ENCODE measurements around the gene MT1HL1. TPM values are rescaled to one million over a fixed set of nuclear protein-coding genes. Genes with fewer than 3 reads are reported as not detected.

MT1HL1 gene
- total RNA-seq = not detected
- not detected for polyA plus RNA-seq (ENCODE audit: insufficient read depth, low read depth, low replicate concordance)
- long read RNA-seq, donor 1 = 0 reads
- long read RNA-seq, donor 2 = 0 reads

DNA sequence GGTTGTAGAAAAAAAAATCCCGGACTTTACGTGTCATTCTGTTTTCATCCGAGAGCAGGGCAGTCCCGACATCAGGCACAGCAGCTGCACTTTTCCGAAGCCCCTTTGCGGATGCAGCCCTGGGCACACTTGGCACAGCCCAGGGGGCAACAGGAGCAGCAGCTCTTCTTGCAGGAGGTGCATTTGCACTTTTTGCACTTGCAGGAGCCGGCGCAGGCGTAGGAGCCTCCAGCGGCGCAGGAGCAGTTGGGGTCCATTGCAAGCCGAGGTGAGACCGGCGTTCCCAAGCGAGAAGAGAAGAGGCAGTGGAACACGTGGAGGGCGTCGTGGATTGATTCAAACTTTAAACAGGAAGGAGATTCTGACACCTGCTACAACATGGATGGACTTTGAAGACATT is at the start of gene MT1HL1:
MT1HL1 (minus strand) TSS at position 326 of the 400 bp plus-strand sequence; CDS start at position 257, 69 bp downstream.
- Histone ChIP-seq H3K4me1 (no peaks in the 10 kb centered on the region), H3K36me3 (ENCODE audit: low read depth, missing control alignments) (no peaks in the 10 kb centered on the region), H3K4me3 (peak within 1 kb of the TSS in 1 of 2 donors; percentile 23), H3K9me3 (no peaks in the 10 kb centered on the region), H3K27ac (no peak within 1 kb of the TSS), H3K27me3 (no peaks in the 10 kb centered on the region)
- WGBS, 2 donors = 62 to 90% methylated on average over 18 of the region's 18 CpGs
- no peak for DNase-seq
- intact Hi-C loops (cut with DNase I; ENCODE audit: low total_unique reads) = no loop called here
- no peak for TF ChIP-seq POLR2A (IDR thresholded peaks at IDR 0.05)
- TF ChIP-seq, protein P1, sequence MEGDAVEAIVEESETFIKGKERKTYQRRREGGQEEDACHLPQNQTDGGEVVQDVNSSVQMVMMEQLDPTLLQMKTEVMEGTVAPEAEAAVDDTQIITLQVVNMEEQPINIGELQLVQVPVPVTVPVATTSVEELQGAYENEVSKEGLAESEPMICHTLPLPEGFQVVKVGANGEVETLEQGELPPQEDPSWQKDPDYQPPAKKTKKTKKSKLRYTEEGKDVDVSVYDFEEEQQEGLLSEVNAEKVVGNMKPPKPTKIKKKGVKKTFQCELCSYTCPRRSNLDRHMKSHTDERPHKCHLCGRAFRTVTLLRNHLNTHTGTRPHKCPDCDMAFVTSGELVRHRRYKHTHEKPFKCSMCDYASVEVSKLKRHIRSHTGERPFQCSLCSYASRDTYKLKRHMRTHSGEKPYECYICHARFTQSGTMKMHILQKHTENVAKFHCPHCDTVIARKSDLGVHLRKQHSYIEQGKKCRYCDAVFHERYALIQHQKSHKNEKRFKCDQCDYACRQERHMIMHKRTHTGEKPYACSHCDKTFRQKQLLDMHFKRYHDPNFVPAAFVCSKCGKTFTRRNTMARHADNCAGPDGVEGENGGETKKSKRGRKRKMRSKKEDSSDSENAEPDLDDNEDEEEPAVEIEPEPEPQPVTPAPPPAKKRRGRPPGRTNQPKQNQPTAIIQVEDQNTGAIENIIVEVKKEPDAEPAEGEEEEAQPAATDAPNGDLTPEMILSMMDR (IDR thresholded peaks at IDR 0.05) = no peak

DNA sequence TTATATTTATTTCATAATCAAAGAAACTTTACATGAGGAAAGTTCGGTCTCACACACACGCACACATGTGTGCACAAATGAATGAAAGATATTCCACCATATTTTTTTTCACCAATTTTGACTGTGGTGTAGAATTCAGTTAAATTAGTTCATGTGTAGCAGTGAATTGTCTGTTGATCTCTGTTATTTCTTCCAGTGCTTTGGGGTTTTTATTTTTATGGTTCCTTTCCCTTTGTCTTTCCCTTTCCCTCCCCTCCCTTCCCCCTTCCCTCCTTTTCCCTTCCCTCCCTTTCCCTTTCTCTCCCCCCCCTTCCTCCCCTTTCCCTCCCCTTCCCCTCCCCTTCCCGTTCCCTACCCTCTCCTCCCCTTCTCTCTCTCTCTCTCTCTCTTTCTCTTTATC is 46.7 kb upstream of the MT1HL1 start:
- H3K4me3 ChIP-seq = no peak overlapping the region
- WGBS, 2 donors = 82 to 87% methylated on average over 3 of the region's 3 CpGs
- H3K4me1 ChIP-seq = no peaks in the 10 kb centered on the region
- no peaks in the 10 kb centered on the region for H3K27me3 ChIP-seq
- intact Hi-C loops (cut with DNase I; ENCODE audit: low total_unique reads) = no loop called here
- no peaks in the 10 kb centered on the region for H3K36me3 ChIP-seq (ENCODE audit: low read depth, missing control alignments)
- no peak overlapping the region for H3K27ac ChIP-seq
- H3K9me3 ChIP-seq = no peaks in the 10 kb centered on the region
- no peak for DNase-seq
- TF ChIP-seq POLR2A (IDR thresholded peaks at IDR 0.05) = no peak
- TF ChIP-seq, protein P1 (IDR thresholded peaks at IDR 0.05) = no peak

DNA sequence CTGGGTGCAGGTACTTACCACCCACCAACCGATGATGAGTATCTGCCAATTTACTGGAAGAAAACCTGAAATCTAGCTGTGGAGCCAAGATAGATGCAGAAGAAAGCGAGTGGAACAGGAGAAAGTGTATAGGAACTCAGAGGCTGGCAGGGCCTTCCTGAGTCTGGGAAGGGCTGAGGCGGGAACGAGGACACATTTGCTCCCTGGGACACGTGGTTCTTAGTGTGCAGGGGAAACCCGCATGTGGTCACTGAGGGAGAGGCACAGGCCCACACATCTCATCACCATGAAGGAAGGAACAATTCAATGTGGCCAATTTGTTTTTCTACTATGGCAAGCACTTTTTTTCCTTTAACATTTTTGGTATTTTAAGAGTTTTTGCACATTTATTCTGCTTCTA is 45.9 kb upstream of the MT1HL1 start:
- no peaks in the 10 kb centered on the region for H3K36me3 ChIP-seq (ENCODE audit: low read depth, missing control alignments)
- 84 to 89% methylated on average over 6 of the region's 6 CpGs for WGBS, 2 donors
- TF ChIP-seq, protein P1 (IDR thresholded peaks at IDR 0.05) = no peak
- no peak for TF ChIP-seq POLR2A (IDR thresholded peaks at IDR 0.05)
- DNase-seq = no peak
- no peaks in the 10 kb centered on the region for H3K4me1 ChIP-seq
- H3K27me3 ChIP-seq = no peaks in the 10 kb centered on the region
- intact Hi-C loops (cut with DNase I; ENCODE audit: low total_unique reads) = no loop called here
- no peaks in the 10 kb centered on the region for H3K9me3 ChIP-seq
- no peak overlapping the region for H3K27ac ChIP-seq
- no peak overlapping the region for H3K4me3 ChIP-seq

DNA sequence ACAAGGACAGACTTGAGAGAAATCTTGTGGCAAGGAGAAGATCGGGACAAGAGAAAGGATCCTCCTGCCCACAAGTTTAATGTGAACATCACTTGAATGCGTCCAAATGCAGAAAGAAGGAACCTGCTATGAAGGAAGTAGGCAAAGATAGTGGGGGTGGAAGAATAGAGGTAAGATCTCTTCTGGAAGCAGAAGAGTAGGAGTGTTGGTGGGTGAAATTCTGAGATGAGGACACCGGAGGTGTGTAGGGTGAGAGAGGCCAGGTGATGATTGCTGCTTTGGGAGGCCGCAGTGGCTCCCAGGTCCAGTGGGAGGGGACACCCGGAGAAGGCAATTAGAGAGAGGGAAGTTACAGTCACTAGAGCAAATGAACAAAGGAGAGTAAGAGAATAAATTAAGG is 44.6 kb upstream of the MT1HL1 start:
- no peak for TF ChIP-seq POLR2A (IDR thresholded peaks at IDR 0.05)
- TF ChIP-seq, protein P1 (IDR thresholded peaks at IDR 0.05) = no peak
- Histone ChIP-seq H3K9me3 (no peaks in the 10 kb centered on the region), H3K36me3 (ENCODE audit: low read depth, missing control alignments) (no peaks in the 10 kb centered on the region), H3K4me1 (no peaks in the 10 kb centered on the region), H3K27ac (no peak overlapping the region), H3K27me3 (no peaks in the 10 kb centered on the region), H3K4me3 (no peak overlapping the region)
- intact Hi-C loops (cut with DNase I; ENCODE audit: low total_unique reads) = no loop called here
- WGBS, 2 donors = 87 to 91% methylated on average over 5 of the region's 5 CpGs
- DNase-seq = no peak

DNA sequence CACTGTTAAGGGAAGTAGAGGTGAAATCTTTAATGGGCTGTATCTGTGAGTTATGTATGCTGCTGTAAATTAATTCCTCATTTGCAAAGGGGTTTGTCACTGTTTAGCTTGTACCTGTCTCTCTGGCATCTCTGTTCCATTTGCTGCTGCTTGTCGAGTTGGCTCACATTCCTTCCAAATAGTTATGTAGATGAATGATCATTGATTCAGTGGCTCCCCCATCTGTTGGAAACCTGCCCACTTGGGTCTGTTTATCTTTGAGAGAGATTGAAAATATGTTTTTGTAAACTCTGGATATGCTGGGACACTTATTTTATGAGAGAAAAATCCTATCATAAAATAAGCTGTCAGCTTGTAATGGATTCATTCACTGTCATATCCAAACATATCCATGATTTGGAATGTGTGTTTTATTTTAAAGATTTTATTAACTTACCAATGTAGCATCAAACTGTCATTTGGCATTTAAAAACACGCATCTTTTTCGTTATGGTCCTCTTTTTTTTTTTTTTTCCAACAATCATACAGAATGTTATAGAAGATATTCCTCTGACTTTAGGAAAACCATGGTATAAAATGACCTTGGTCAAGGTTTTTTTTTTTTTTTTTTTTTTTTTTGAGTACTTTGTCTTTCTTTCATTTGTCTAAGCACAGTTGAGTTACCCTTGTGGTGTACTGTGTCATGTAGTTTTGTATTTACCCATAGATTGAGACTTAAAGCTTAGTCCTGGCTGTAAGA is 41.2 kb upstream of the MT1HL1 start:
- Histone ChIP-seq H3K27ac (no peak overlapping the region), H3K36me3 (ENCODE audit: low read depth, missing control alignments) (no peaks in the 10 kb centered on the region), H3K4me1 (no peaks in the 10 kb centered on the region), H3K9me3 (no peaks in the 10 kb centered on the region), H3K4me3 (no peak overlapping the region), H3K27me3 (no peaks in the 10 kb centered on the region)
- DNase-seq = no peak
- no peak for TF ChIP-seq POLR2A (IDR thresholded peaks at IDR 0.05)
- intact Hi-C loops (cut with DNase I; ENCODE audit: low total_unique reads) = no loop called here
- 55 to 69% methylated on average over 3 of the region's 3 CpGs for WGBS, 2 donors

Measured in testis (tissue), 5 donors.